Thyroid gland (tissue), 4 donors: ENCODE measurements around the gene TM7SF3. TPM values are rescaled to one million over a fixed set of nuclear protein-coding genes. Genes with fewer than 3 reads are reported as not detected.

Source experiments
- DNase-seq, 2 donors: peaks; one replicate each; pipeline ENCODE4 v3.0.0-alpha.2; 2019
- H3K27ac ChIP-seq, 3 donors: fragments of 200-600 bp; sonication (generic); 1 replicate in 2 of 3; 2 replicates in 1 of 3; pipeline ENCODE4 v1.5.1; 2016 to 2019; ENCODE audit warnings: mild to moderate bottlenecking in 1 of 3, moderate library complexity in 1 of 3
- H3K27me3 ChIP-seq: fragments of 200-600 bp; sonication (generic); one replicate; pipeline ENCODE4 v1.5.1; 2019
- H3K36me3 ChIP-seq, 2 donors: fragments of 200-600 bp; sonication (generic); one replicate each; pipeline ENCODE4 v1.5.1; 2016 to 2019
- H3K4me1 ChIP-seq, 2 donors: fragments of 200-600 bp; sonication (generic); one replicate each; pipeline ENCODE4 v1.5.1; 2017 to 2019
- H3K4me3 ChIP-seq, 3 donors: fragments of 200-600 bp; sonication (generic); replicated peaks in 1 of 3; 1 replicate in 2 of 3; 2 replicates in 1 of 3; pipeline ENCODE4 v1.5.1; 2016; ENCODE audit warnings: mild to moderate bottlenecking in 1 of 3
- H3K9me3 ChIP-seq: fragments of 200-600 bp; sonication (generic); one replicate; pipeline ENCODE4 v1.5.1; 2017
- POLR2A ChIP-seq, 2 donors: fragments of 450-650 bp; IDR thresholded peaks; one replicate each; pipeline ENCODE4 v1.6.1; 2017; ENCODE audit warnings: antibody characterized with exemption in 2 of 2, mild to moderate bottlenecking in 2 of 2, moderate library complexity in 1 of 2
- WGBS, 2 donors: methylation state at CpG; one replicate each; pipeline ENCODE4 v1.1.5; 2017; 5-methylcytosine and 5-hydroxymethylcytosine counted together
- intact Hi-C: fragments of 100-400 bp; cut with DNase I; formaldehyde crosslinking; loops from one replicate; pipeline ENCODE4 v1.15.1; 2023
- total RNA-seq, 4 donors: library from RNA; depleted of rRNA; stranded (reverse); fragments of >200 nt; gene quantifications; one replicate each; pipeline ENCODE4 v1.2.3, GENCODE V29; 2016
- TF ChIP-seq, protein P1 (sequence below), 6 experiments: fragments of 200-600 bp in 3 of 6; fragments of 450-650 bp in 3 of 6; sonication (generic) in 3 of 6; IDR thresholded peaks; one replicate each; pipeline ENCODE4 v1.5.1; 2016 to 2019; ENCODE audit warnings: antibody characterized with exemption in 6 of 6, mild to moderate bottlenecking in 2 of 6, inconsistent platforms in 1 of 6, moderate library complexity in 1 of 6

TM7SF3 gene
- total RNA-seq, 4 donors from 2014 or later = 69.7 to 213 (median 76.8) TPM

DNA sequence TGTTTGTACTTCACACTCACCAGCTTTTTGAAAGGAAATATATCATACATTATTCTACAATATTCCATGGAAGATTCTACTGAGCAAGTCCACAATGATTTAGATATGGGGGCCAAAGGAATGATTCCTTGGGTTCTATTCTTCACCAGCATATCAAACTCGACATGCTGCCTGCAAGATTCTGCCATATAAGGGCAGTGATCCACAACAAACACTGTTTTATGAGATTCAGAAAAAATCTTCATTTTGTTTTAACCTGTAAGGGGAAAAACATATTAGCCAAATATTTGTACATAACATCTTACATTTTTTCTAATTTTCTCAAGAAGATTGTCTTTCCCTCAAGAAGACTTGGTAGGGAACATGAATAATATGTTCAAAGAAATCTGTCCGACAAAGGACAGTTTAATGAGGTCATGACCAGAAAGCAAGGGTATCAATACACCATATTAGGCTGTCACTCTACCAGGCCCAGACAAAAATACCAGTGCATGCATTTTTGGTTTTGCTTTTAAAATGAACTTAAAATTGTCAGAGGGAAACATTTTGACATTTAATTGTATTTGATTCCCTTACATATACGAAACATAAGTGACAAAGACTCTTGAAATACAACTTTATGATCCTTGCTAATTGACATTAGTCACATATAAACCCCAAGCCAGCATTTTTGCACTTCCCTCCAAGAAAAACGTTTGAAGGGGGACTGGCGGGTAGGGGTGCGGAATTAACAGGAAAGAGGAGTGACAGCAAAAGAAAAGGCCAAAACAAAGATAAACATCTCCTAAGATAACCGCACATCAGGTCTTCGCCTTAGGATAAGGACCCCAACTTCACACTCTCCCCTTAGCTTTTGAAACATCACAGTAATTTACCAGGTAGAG, 77.4 kb downstream of the TM7SF3 start:
- Histone ChIP-seq H3K36me3 (no peaks in the 10 kb centered on the region), H3K27me3 (no peaks in the 10 kb centered on the region), H3K9me3 (no peaks in the 10 kb centered on the region), H3K4me1 (peaks cover 28 to 36% of the 10 kb centered on the region in 2 donors), H3K27ac (no peak overlapping the region), H3K4me3 (peak overlapping the region in 1 of 3 donors; percentile 85)
- DNase-seq = no peak
- intact Hi-C loops = no loop called here
- TF ChIP-seq, protein P1, sequence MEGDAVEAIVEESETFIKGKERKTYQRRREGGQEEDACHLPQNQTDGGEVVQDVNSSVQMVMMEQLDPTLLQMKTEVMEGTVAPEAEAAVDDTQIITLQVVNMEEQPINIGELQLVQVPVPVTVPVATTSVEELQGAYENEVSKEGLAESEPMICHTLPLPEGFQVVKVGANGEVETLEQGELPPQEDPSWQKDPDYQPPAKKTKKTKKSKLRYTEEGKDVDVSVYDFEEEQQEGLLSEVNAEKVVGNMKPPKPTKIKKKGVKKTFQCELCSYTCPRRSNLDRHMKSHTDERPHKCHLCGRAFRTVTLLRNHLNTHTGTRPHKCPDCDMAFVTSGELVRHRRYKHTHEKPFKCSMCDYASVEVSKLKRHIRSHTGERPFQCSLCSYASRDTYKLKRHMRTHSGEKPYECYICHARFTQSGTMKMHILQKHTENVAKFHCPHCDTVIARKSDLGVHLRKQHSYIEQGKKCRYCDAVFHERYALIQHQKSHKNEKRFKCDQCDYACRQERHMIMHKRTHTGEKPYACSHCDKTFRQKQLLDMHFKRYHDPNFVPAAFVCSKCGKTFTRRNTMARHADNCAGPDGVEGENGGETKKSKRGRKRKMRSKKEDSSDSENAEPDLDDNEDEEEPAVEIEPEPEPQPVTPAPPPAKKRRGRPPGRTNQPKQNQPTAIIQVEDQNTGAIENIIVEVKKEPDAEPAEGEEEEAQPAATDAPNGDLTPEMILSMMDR (IDR thresholded peaks at IDR 0.05) = no peak
- TF ChIP-seq POLR2A (IDR thresholded peaks at IDR 0.05) = no peak
- 25 to 32% methylated on average over 8 of the region's 8 CpGs for WGBS, 2 donors

DNA sequence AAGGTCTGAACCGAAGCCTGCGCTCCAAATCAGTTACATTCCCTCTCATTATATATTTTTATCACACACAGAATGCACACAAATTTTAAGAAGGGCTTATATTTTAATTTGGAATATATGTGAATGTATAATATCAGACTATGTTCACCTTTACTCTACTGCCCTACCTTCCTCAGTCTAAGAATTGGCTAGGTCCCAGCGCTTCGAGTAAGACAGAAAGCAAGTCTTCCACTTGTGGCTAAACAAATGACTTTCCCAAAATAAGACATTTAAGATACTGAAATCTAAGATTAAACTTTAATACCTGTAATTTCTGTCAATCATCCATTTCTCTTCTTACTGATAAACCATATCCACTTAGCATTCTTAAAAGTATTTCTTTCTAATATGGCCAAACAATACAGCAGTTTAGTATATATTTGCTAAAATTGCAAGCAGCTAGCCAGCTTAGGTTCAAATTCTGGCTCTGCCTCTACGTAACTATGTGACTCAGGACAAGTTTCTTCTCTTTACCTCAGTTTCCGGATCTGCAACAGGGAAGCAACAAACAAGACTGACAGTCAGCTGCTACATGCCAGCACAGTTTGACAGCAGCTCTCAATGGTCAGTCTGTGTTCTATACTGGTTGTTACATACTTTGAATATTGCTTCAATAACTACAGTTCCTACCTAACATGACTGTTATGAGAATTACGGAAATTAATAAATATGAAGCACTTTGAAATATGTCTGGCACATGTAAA, 78.4 kb downstream of the TM7SF3 start:
- Histone ChIP-seq H3K27ac (no peak overlapping the region), H3K36me3 (no peaks in the 10 kb centered on the region), H3K9me3 (no peaks in the 10 kb centered on the region), H3K4me3 (no peak overlapping the region), H3K4me1 (peaks cover 23 to 26% of the 10 kb centered on the region in 2 donors), H3K27me3 (no peaks in the 10 kb centered on the region)
- DNase-seq = peak in 1 of 2 donors; percentile 4
- intact Hi-C loops = no loop called here
- TF ChIP-seq POLR2A (IDR thresholded peaks at IDR 0.05) = no peak
- TF ChIP-seq, protein P1 (IDR thresholded peaks at IDR 0.05) = no peak
- 83 to 90% methylated on average over 7 of the region's 7 CpGs for WGBS, 2 donors

DNA sequence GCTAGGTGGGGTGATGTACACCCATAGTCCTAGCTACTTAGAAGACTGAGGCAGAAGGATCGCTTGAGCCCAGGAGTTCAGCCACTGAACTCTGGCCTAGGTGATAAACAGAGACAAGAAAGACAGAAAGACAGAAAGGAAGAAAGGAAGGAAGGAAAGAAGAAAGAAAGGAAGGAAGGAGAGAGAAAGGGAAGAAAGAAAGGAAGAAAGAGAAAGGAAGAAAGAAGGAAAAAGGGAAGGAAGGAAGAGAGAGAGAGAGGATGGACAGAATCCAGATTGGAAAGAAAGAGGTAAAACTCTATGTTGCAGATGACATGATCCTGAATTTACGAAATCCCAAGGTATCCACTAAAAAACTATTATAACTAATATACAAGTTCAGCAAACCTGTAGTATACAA, 84.6 kb downstream of the TM7SF3 start:
- Histone ChIP-seq H3K27ac (no peak overlapping the region), H3K27me3 (no peaks in the 10 kb centered on the region), H3K9me3 (no peaks in the 10 kb centered on the region), H3K4me3 (no peak overlapping the region), H3K4me1 (no peaks in the 10 kb centered on the region), H3K36me3 (peaks cover 11 to 20% of the 10 kb centered on the region in 2 donors)
- TF ChIP-seq, protein P1 (IDR thresholded peaks at IDR 0.05) = no peak
- no peak for TF ChIP-seq POLR2A (IDR thresholded peaks at IDR 0.05)
- DNase-seq = no peak
- 94 to 97% methylated on average over 2 of the region's 2 CpGs for WGBS, 2 donors
- intact Hi-C loops = no loop called here

DNA sequence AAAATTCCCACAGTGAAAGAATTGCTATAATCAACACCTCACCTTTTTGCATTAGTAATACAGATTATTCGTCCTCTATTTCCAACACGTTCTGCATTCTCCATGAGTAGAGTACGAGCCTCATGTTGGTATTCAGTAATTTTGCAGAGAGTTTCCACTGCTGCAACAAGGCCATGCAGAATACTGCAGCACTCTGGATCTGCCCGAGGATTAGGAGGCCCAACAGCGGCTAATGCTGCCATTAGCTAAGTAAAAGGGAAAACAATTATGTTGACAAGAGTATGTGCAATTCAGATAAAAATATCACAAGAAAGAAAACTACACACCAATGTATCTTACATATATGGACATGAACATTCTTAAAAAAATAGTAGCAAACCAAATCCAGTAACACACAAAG, 85.5 kb downstream of the TM7SF3 start:
- Histone ChIP-seq H3K4me1 (no peaks in the 10 kb centered on the region), H3K4me3 (no peak overlapping the region), H3K27ac (no peak overlapping the region), H3K36me3 (peaks cover 11 to 24% of the 10 kb centered on the region in 2 donors), H3K9me3 (no peaks in the 10 kb centered on the region), H3K27me3 (no peaks in the 10 kb centered on the region)
- DNase-seq = no peak
- 88 to 94% methylated on average over 5 of the region's 5 CpGs for WGBS, 2 donors
- intact Hi-C loops = no loop called here
- TF ChIP-seq, protein P1 (IDR thresholded peaks at IDR 0.05) = no peak
- no peak for TF ChIP-seq POLR2A (IDR thresholded peaks at IDR 0.05)

Other genes with a start within 250 kb of the TM7SF3 start
- 10 to 100 TPM; 24.4 to 39.7 (median 33.7) TPM for gene ITPR2, start 181.2 kb downstream of the TM7SF3 start, total RNA-seq
- gene INTS13, start 76.4 kb downstream of the TM7SF3 start, total RNA-seq = 10 to 100 TPM; 15.7 to 30.5 (median 18.4) TPM
- gene FGFR1OP2, start 75.9 kb downstream of the TM7SF3 start, total RNA-seq = 100 to 1,000 TPM in 2 of 4 donors, 10 to 100 TPM in 2; 68.1 to 134 (median 96.9) TPM
- gene MED21, start 8.2 kb upstream of the TM7SF3 start, total RNA-seq = 10 to 100 TPM; 49.0 to 92.8 (median 73.8) TPM
- gene C12orf71, start 68.2 kb upstream of the TM7SF3 start, total RNA-seq = not detected
- gene STK38L, start 229.9 kb upstream of the TM7SF3 start, total RNA-seq = 10 to 100 TPM; 20.1 to 42.2 (median 27.0) TPM